GM18505 (cell line): ENCODE results near the gene KAT2A.

Source experiments
- ATAC-seq: cut with Tn5 transposase; IDR thresholded peaks from one replicate; pipeline ENCODE4 v1.9.1; 2021; ENCODE audit not compliant: unreplicated experiment
- POLR2A ChIP-seq: IDR thresholded peaks from 4 replicates; pipeline ENCODE4 v1.6.1; 2011; ENCODE audit warnings: borderline replicate concordance; ENCODE audit not compliant: insufficient read depth, insufficient read length; ENCODE audit errors: extremely low read depth

KAT2A gene

DNA sequence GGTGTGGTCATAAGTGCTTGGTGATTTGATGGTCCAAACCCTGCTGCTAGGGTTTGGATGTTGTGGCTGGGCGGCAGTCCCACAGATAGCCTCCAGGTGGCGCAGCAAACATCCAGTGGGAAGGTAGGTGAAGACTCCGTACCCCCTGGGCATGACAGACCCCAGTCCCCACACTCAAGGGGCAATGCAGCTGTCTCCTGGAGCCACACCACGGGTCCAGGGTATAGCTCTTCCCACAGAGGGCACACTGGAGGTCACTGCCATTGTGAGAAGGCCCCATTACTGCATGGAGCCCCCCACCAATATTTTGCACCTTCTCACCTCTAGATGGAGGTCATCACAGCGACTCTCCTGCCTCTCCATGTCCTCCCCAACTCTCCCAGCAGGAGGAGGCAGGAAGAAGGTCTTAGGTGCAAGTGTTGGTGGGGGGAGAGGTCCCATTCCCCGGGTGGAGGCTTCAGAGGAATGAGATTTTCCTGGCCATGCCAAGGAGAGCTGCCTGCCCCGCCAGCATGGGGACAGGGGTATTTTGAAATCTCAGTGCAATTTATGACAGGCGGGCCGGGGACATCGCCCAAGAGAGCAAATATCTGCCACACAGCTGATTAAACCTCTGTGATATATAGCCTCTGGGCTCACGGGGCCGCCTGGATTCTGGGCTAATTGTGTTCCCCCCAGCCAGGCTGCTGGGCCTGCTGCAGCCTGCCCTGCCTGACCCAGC, 53.6 kb downstream of the KAT2A start:
- no peak for ATAC-seq
- no peak for TF ChIP-seq POLR2A

DNA sequence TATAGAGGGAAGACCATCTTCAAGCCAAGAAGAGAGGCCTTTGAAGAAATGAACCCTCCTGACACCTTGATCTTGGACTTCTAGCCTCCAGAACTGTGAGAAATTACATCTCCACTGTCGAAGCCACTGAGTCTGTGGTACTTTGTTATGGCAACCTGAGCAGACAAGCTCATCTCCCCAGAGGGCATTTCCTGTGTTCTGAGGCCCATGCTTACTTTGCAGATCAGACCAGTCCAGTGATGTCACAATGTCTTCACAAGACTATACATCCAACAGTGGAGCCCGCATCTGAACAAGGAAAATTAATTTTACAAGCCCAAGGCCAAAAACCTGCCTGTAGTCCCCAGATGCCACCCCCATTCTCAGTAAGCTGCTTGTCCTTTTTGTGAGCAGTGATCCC, 56.0 kb downstream of the KAT2A start:
- TF ChIP-seq POLR2A, result no peak
- ATAC-seq, result no peak
